ENCODE results near the gene NFILZ.

DNA sequence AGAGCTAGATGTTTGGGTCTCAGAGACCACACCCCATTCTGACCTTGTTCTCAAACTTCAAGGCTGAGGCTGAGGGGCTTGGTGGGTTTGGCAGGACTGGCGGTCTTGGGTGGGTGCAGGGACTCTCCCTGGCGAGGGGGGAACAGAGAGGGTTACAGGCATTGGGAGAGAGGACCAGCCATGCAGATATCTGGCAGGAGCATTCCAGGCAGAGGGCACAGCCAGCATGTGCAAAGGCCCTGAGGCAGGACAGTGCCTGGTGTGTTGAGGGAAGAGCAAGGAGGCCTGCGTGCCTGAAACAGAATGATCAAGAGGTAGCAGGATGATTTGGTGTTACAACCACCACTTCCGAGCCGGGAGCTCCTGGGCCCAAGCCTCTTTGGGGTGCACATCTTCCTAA lies 27.4 kb downstream of the NFILZ start:
- TF ChIP-seq YY1 (IDR thresholded peaks at IDR 0.05; ENCODE audit: insufficient read depth, insufficient read length) (no peak), ZNF274 (IDR thresholded peaks at IDR 0.05; ENCODE audit: low read depth, low read length) (no peak)

All from NT2/D1 (cell line).